OCI-LY7 (cell line): Measurements from ENCODE around the gene TRIM40. TPM values are rescaled to one million over a fixed set of nuclear protein-coding genes. Genes with fewer than 3 reads are reported as not detected.

ENCODE experiments used
- Bru-seq: library from RNA; stranded (reverse); fragments of 400-500 nt; gene quantifications from one replicate; lab custom pipeline; 2021; lab: Mats Ljungman, UMichigan
- BruChase-seq, 2 experiments: library from RNA; stranded (reverse); fragments of 400-500 nt; gene quantifications; one replicate each; lab custom pipeline; 2021; lab: Mats Ljungman, UMichigan
- BruUV-seq: library from RNA; stranded (reverse); fragments of 400-500 nt; replicated peaks from 2 replicates; lab custom pipeline; 2021; lab: Mats Ljungman, UMichigan
- CTCF ChIA-PET: fragments of 300-600 bp; sonication (Branson Sonifier 250); formaldehyde crosslinking; loops from one replicate; lab custom pipeline; 2022; ENCODE audit warnings: antibody characterized with exemption; ENCODE audit not compliant: unreplicated experiment; lab: Charles Lee
- POLR2A ChIA-PET: fragments of 300-600 bp; sonication (Branson Sonifier 250); formaldehyde crosslinking; loops from one replicate; lab custom pipeline; 2022; ENCODE audit warnings: antibody characterized with exemption; lab: Charles Lee
- DNase-seq: peaks from one replicate; pipeline ENCODE4 v3.0.0-alpha.2; 2015; ENCODE audit warnings: low spot score
- H2AFZ ChIP-seq: fragments of 200-600 bp; sonication (generic), shearing (Covaris generic); 2 replicates; pipeline ENCODE4 v1.6.1; 2014; ENCODE audit warnings: mild to moderate bottlenecking, antibody characterized with exemption, low read length, moderate library complexity
- H3K27ac ChIP-seq: fragments of 200-600 bp; sonication (generic); 2 replicates; pipeline ENCODE4 v1.5.1; 2014; ENCODE audit warnings: mixed run types, low read depth, mild to moderate bottlenecking, moderate library complexity, low read length, inconsistent platforms; ENCODE audit not compliant: poor library complexity, severe bottlenecking
- H3K36me3 ChIP-seq: fragments of 200-600 bp; sonication (generic); 2 replicates; pipeline ENCODE4 v1.6.1; 2014; ENCODE audit warnings: mild to moderate bottlenecking, antibody characterized with exemption, low read length, moderate library complexity, mixed read lengths; ENCODE audit not compliant: insufficient read depth
- H3K4me1 ChIP-seq: fragments of 200-600 bp; sonication (generic); 2 replicates; pipeline ENCODE4 v1.5.1; 2014; ENCODE audit warnings: mild to moderate bottlenecking, low read length; ENCODE audit not compliant: insufficient read depth, poor library complexity, severe bottlenecking
- H3K4me2 ChIP-seq: fragments of 200-600 bp; sonication (generic); 2 replicates; pipeline ENCODE4 v1.6.1; 2014; ENCODE audit warnings: mild to moderate bottlenecking, low read length
- H3K4me3 ChIP-seq: fragments of 200-600 bp; sonication (generic); 2 replicates; pipeline ENCODE4 v1.5.1; 2014; ENCODE audit warnings: mild to moderate bottlenecking, low read depth, low read length; ENCODE audit not compliant: poor library complexity, severe bottlenecking
- H3K79me2 ChIP-seq: fragments of 200-600 bp; sonication (generic); 2 replicates; pipeline ENCODE4 v1.6.1; 2016; ENCODE audit warnings: low read depth, mild to moderate bottlenecking, low read length, moderate library complexity, mixed read lengths; ENCODE audit not compliant: insufficient read depth
- H3K9me2 ChIP-seq: fragments of 200-600 bp; sonication (generic); 2 replicates; pipeline ENCODE4 v1.6.1; 2016; ENCODE audit warnings: mild to moderate bottlenecking, low read length, mixed read lengths; ENCODE audit not compliant: insufficient read depth
- H3K9me3 ChIP-seq: fragments of 200-600 bp; sonication (generic); 2 replicates; pipeline ENCODE4 v1.6.1; 2014; ENCODE audit warnings: mild to moderate bottlenecking, mixed run types, low read length, mixed read lengths
- H4K20me1 ChIP-seq: fragments of 200-600 bp; sonication (generic); 2 replicates; pipeline ENCODE4 v1.6.1; 2014; ENCODE audit warnings: mild to moderate bottlenecking, antibody characterized with exemption, low read length, moderate library complexity, mixed read lengths; ENCODE audit not compliant: insufficient read depth
- EZH2phosphoT487 ChIP-seq: fragments of 200-600 bp; sonication (generic); IDR thresholded peaks from 2 replicates; pipeline ENCODE4 v1.6.1; 2018; ENCODE audit warnings: low read depth, borderline replicate concordance, mild to moderate bottlenecking, mixed run types, antibody characterized with exemption, low read length, moderate library complexity, mixed read lengths
- intact Hi-C: fragments of 100-400 bp; cut with micrococcal nuclease; formaldehyde crosslinking; loops from one replicate; pipeline ENCODE4 v1.10.0; 2022; ENCODE audit not compliant: unreplicated experiment
- long read RNA-seq: library from polyadenylated mRNA; stranded (forward); transcript quantifications from one replicate; pipeline ENCODE4 v2.0.0, GENCODE V29; 2022
- total RNA-seq, 2 experiments: library from RNA; depleted of rRNA in 1 of 2; stranded (reverse); fragments of >200 nt in 1 of 2; shearing (Covaris generic) in 1 of 2; gene quantifications; 2 replicates each; pipeline ENCODE4 v1.2.3, GENCODE V29; 2014 to 2022
- TF ChIP-seq, protein P1 (sequence below): fragments of 200-600 bp; sonication (generic); conservative IDR thresholded peaks from 2 replicates; pipeline ENCODE4 v1.5.1; 2014; ENCODE audit warnings: mild to moderate bottlenecking, antibody characterized with exemption, low read length, moderate library complexity, mixed read lengths

TRIM40 gene, protein sequence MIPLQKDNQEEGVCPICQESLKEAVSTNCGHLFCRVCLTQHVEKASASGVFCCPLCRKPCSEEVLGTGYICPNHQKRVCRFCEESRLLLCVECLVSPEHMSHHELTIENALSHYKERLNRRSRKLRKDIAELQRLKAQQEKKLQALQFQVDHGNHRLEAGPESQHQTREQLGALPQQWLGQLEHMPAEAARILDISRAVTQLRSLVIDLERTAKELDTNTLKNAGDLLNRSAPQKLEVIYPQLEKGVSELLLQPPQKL
- total RNA-seq (2014; rRNA removed; shearing (Covaris generic)) (not detected in 2 replicates), total RNA-seq (2022) (not detected in 2 replicates), Bru-seq, nascent RNA (not detected), BruChase-seq, experiment 1, labeled RNA remaining after a 6-hour chase (not detected), BruChase-seq, experiment 2, labeled RNA remaining after a 2-hour chase (not detected)
- long read RNA-seq = 0 reads

DNA sequence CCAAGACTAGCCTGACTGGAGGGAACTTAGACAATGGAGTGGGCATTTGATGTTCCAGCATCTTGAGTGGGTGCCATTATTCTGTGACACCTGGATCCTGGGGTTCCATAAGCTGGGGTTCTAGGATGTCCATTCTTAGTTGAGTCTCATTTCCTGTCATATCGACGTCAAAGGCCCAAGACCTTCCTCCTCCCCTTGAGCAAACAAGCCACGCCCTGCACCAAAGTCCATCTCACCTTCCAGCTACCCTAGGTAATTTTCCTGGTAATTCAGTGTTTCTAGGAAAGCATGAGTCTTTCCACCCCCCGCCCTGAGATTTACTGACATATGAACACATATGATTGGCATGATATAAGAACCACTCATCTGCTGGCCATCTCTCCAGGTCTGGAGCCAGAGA, at the start of gene TRIM40:
Gene TRIM40, plus strand, starts transcription at position 384 of the 400 bp plus-strand sequence. CDS start 897 bp downstream, outside the sequence.
- no peak within 1 kb of the TSS for H3K4me3 ChIP-seq
- H2AFZ ChIP-seq = no peak within 1 kb of the TSS
- H4K20me1 ChIP-seq = no peaks in the 10 kb centered on the region
- H3K9me2 ChIP-seq = no peaks in the 10 kb centered on the region
- CTCF ChIA-PET = interaction anchor here (0.7 kb wide), 1 partner anchor 78 kb away, joined by 3 read pairs; no protein-coding TSS in a partner anchor
- H3K79me2 ChIP-seq = no peaks in the 10 kb centered on the region
- H3K36me3 ChIP-seq = no peaks in the 10 kb centered on the region
- BruUV-seq = no TSS peak
- POLR2A ChIA-PET = no interaction called here
- DNase-seq = no peak
- intact Hi-C loops = no loop called here
- no peak within 1 kb of the TSS for H3K4me2 ChIP-seq
- no peak within 1 kb of the TSS for H3K27ac ChIP-seq
- peaks cover 2% of the 10 kb centered on the region for H3K4me1 ChIP-seq
- no peak for TF ChIP-seq EZH2phosphoT487
- H3K9me3 ChIP-seq = no peaks in the 10 kb centered on the region

DNA sequence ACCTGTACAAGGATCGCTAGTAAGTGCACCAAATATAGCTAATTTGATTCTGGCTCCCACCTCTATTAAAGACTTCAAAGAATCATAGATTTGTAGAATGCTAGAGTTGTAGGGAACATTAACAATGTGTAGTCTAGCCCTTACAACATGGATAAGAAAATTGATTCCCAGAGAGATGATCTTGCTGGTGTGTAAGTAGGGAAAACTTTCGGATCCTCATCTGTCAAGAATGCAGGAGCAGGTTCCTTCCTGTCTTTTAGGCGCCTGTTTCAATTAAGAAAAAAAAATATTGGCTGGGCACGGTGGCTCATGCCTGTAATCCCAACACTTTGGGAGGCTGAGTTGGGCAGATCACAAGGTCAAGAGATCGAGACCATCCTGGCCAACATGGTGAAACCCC, 48.1 kb upstream of the TRIM40 start:
- H3K4me2 ChIP-seq = no peak overlapping the region
- H3K79me2 ChIP-seq = no peaks in the 10 kb centered on the region
- CTCF ChIA-PET = no interaction called here
- no peaks in the 10 kb centered on the region for H3K4me1 ChIP-seq
- no TSS peak for BruUV-seq
- H3K9me2 ChIP-seq = no peaks in the 10 kb centered on the region
- no peaks in the 10 kb centered on the region for H3K9me3 ChIP-seq
- no peaks in the 10 kb centered on the region for H4K20me1 ChIP-seq
- POLR2A ChIA-PET = no interaction called here
- H3K4me3 ChIP-seq = no peak overlapping the region
- intact Hi-C loops = no loop called here
- no peak for DNase-seq
- H3K27ac ChIP-seq = no peak overlapping the region
- TF ChIP-seq, protein P1, sequence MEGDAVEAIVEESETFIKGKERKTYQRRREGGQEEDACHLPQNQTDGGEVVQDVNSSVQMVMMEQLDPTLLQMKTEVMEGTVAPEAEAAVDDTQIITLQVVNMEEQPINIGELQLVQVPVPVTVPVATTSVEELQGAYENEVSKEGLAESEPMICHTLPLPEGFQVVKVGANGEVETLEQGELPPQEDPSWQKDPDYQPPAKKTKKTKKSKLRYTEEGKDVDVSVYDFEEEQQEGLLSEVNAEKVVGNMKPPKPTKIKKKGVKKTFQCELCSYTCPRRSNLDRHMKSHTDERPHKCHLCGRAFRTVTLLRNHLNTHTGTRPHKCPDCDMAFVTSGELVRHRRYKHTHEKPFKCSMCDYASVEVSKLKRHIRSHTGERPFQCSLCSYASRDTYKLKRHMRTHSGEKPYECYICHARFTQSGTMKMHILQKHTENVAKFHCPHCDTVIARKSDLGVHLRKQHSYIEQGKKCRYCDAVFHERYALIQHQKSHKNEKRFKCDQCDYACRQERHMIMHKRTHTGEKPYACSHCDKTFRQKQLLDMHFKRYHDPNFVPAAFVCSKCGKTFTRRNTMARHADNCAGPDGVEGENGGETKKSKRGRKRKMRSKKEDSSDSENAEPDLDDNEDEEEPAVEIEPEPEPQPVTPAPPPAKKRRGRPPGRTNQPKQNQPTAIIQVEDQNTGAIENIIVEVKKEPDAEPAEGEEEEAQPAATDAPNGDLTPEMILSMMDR = no peak
- no peak for TF ChIP-seq EZH2phosphoT487
- no peak overlapping the region for H2AFZ ChIP-seq
- no peaks in the 10 kb centered on the region for H3K36me3 ChIP-seq

DNA sequence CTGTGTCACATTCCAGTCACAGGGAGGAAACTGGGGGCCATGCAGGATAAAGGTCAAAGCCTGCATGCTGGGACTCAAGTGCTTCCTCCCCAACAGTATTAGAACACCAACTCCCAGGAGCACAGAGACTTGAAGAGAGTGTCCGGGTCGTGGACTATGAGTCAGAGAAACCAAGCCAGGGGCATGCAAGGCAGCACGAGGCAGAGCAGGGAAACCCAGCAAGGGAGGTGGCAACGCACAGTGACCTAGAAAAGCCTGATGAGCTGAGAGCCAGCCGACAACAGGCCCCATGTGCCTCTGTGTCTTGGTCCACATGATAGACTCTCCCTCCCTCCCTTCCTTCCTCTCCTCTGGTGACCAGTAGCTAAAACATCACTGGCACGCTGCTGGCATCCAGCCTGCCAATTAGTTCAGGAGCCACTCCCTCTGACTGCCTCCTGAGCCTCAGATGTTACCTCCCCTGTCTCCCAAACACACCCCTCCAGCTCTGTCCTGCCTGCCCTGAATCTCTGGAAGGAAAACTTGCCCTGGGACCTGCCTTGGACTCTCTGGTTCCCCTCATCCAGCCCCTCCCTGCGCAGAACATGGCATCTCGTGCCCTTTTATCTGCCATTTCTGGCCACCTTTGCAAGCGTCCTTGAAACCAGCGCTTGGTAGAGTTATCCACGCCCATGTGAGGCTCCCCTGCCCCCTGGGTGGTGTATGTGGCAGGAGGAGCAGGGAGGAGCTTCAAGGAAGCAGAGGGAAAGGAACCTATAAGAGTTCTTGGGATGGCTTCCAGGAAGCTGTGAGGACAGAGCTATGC, 44.2 kb upstream of the TRIM40 start:
- ChIA-PET POLR2A (no interaction called here), CTCF (no interaction called here)
- no peaks in the 10 kb centered on the region for H4K20me1 ChIP-seq
- no peak for DNase-seq
- no peak overlapping the region for H3K4me2 ChIP-seq
- no TSS peak for BruUV-seq
- no peaks in the 10 kb centered on the region for H3K36me3 ChIP-seq
- TF ChIP-seq, protein P1 = no peak
- H3K9me3 ChIP-seq = no peaks in the 10 kb centered on the region
- H3K4me1 ChIP-seq = no peaks in the 10 kb centered on the region
- H3K79me2 ChIP-seq = no peaks in the 10 kb centered on the region
- H3K27ac ChIP-seq = no peak overlapping the region
- H3K4me3 ChIP-seq = no peak overlapping the region
- no peaks in the 10 kb centered on the region for H3K9me2 ChIP-seq
- intact Hi-C loops = no loop called here
- no peak overlapping the region for H2AFZ ChIP-seq
